GM12878 (cell line): ENCODE results near the gene CACNA2D1. TPM values are rescaled to one million over a fixed set of nuclear protein-coding genes. Genes with fewer than 3 reads are reported as not detected.

ENCODE experiments used
- ASH2L ChIP-seq: fragments of 300-600, 200-600 bp; sonication (generic); IDR thresholded peaks from 2 replicates; pipeline ENCODE4 v1.6.1; 2017; ENCODE audit warnings: low read depth, mild to moderate bottlenecking, borderline replicate concordance
- ATF2 ChIP-seq: IDR thresholded peaks from 2 replicates; pipeline ENCODE4 v1.6.1; 2012; ENCODE audit warnings: low read length, inconsistent platforms
- ATF3 ChIP-seq: IDR thresholded peaks from 2 replicates; pipeline ENCODE4 v1.6.1; 2011; ENCODE audit warnings: low read depth, mild to moderate bottlenecking, low read length, moderate library complexity, borderline replicate concordance; ENCODE audit errors: extremely low read depth
- BACH1 ChIP-seq: fragments of 450-650 bp; IDR thresholded peaks from 2 replicates; pipeline ENCODE4 v1.6.1; 2017; ENCODE audit warnings: mild to moderate bottlenecking, borderline replicate concordance
- BMI1 ChIP-seq: fragments of 450-650 bp; IDR thresholded peaks from 2 replicates; pipeline ENCODE4 v1.6.1; 2016; ENCODE audit warnings: mild to moderate bottlenecking, moderate library complexity, borderline replicate concordance
- BRCA1 ChIP-seq: IDR thresholded peaks from 2 replicates; pipeline ENCODE4 v1.6.1; 2011; ENCODE audit warnings: low read depth, low read length, improper control_type of control experiment
- CTCF ChIP-seq, 3 experiments: IDR thresholded peaks in 2 of 3; conservative IDR thresholded peaks in 1 of 3; 2 replicates each; pipeline ENCODE4 v1.5.1; 2011; ENCODE audit warnings: low read depth in 3 of 3, low read length in 3 of 3, mild to moderate bottlenecking in 3 of 3, control low read depth in 2 of 3, moderate library complexity in 2 of 3, inconsistent platforms in 1 of 3, mixed read lengths in 1 of 3; ENCODE audit not compliant: control insufficient read depth in 2 of 3, insufficient read depth in 1 of 3; ENCODE audit errors: extremely low read depth in 1 of 3
- E2F4 ChIP-seq: IDR thresholded peaks from 2 replicates; pipeline ENCODE4 v1.6.1; 2012; ENCODE audit warnings: low read depth, low read length, improper control_type of control experiment
- ESRRA ChIP-seq: IDR thresholded peaks from 2 replicates; pipeline ENCODE4 v1.6.1; 2012; ENCODE audit warnings: mild to moderate bottlenecking, low read length, improper control_type of control experiment
- EZH2 ChIP-seq: IDR thresholded peaks from 2 replicates; pipeline ENCODE4 v1.6.1; 2012; ENCODE audit warnings: low read depth, mild to moderate bottlenecking, control low read depth, inconsistent platforms, low read length, borderline replicate concordance; ENCODE audit not compliant: control insufficient read depth
- MEF2A ChIP-seq: IDR thresholded peaks from 2 replicates; pipeline ENCODE4 v1.6.1; 2011; ENCODE audit warnings: low read depth, mild to moderate bottlenecking, low read length, moderate library complexity; ENCODE audit not compliant: insufficient read depth
- MEF2B ChIP-seq: fragments of 450-650 bp; IDR thresholded peaks from 2 replicates; pipeline ENCODE4 v1.6.1; 2018; ENCODE audit warnings: mild to moderate bottlenecking, moderate library complexity; ENCODE audit not compliant: partially characterized antibody, poor library complexity, severe bottlenecking
- NFYA ChIP-seq: IDR thresholded peaks from 2 replicates; pipeline ENCODE4 v1.6.1; 2011; ENCODE audit warnings: low read depth, mild to moderate bottlenecking, low read length, improper control_type of control experiment, borderline replicate concordance
- NR2F1 ChIP-seq: fragments of 450-650 bp; conservative IDR thresholded peaks from 2 replicates; pipeline ENCODE4 v1.6.1; 2017; ENCODE audit warnings: mild to moderate bottlenecking
- PAX8 ChIP-seq: fragments of 450-650 bp; IDR thresholded peaks from 2 replicates; pipeline ENCODE4 v1.6.1; 2017; ENCODE audit warnings: mild to moderate bottlenecking, moderate library complexity
- PML ChIP-seq: IDR thresholded peaks from 2 replicates; pipeline ENCODE4 v1.6.1; 2012; ENCODE audit warnings: low read length, inconsistent platforms
- POLR2AphosphoS2 ChIP-seq: IDR thresholded peaks from 2 replicates; pipeline ENCODE4 v1.6.1; 2011; ENCODE audit warnings: low read depth, mild to moderate bottlenecking, low read length, improper control_type of control experiment, moderate library complexity
- USF1 ChIP-seq: IDR thresholded peaks from 2 replicates; pipeline ENCODE4 v1.6.1; 2011; ENCODE audit warnings: borderline replicate concordance, low read depth, mild to moderate bottlenecking, moderate library complexity, mixed read lengths, low read length; ENCODE audit not compliant: insufficient read depth; ENCODE audit errors: extremely low read length
- WRNIP1 ChIP-seq: IDR thresholded peaks from 2 replicates; pipeline ENCODE4 v1.6.1; 2011; ENCODE audit warnings: low read depth, low read length, improper control_type of control experiment, borderline replicate concordance
- ZNF687 ChIP-seq: fragments of 450-650 bp; IDR thresholded peaks from 2 replicates; pipeline ENCODE4 v1.6.1; 2017; ENCODE audit warnings: mild to moderate bottlenecking, moderate library complexity
- polyA plus RNA-seq, 11 experiments: library from polyadenylated mRNA; depleted of rRNA in 4 of 11; unstranded in 6 of 11; stranded (reverse) in 5 of 11; fragments of >200 nt; fragmentation: Nextera tagmentation in 4 of 11; fragmentation: Illumina TruSeq in 1 of 11; extraction: Ambion mirVana in 4 of 11; extraction: Trizol in 1 of 11; gene quantifications; 1 replicate in 1 of 11; 2 replicates in 10 of 11; pipeline versions ENCODE4 v1.2.1 to v1.2.3, GENCODE V29; 2011 to 2016; ENCODE audit warnings: inconsistent platforms in 2 of 11, missing spikeins in 2 of 11, low read depth in 1 of 11
- total RNA-seq, 4 experiments: library from RNA; depleted of rRNA in 3 of 4; stranded (reverse); fragments of >200 nt in 3 of 4; fragmentation: Illumina TruSeq in 1 of 4; extraction: Trizol in 1 of 4; gene quantifications; 2 replicates each; pipeline versions ENCODE4 v1.2.1 to v1.2.3, GENCODE V29; 2013 to 2021

CACNA2D1 gene
- total and polyA plus RNA-seq, 10 of the 15 experiments (the other 5 are each of a cell fraction or from before 2014, with no cell fraction given): 0.14 to 14.8 (median 0.97) TPM

- TF ChIP-seq ATF3 (no peak), MEF2A (no peak), BACH1 (no peak), BRCA1 (no peak), PML (no peak), WRNIP1 (no peak), USF1 (no peak), MEF2B (peak; percentile 32), ATF2 (no peak), ESRRA (no peak), POLR2AphosphoS2 (no peak), NFYA (no peak), E2F4 (no peak), NR2F1 (peak; percentile 65), CTCF (IDR thresholded peaks at IDR 0.05 in 2 of 3, conservative IDR thresholded peaks at IDR 0.05 in 1 of 3; ENCODE audit: control insufficient read depth in 2 of 3, extremely low read depth in 1 of 3, insufficient read depth in 1 of 3, low read depth in 3 of 3, low read length in 3 of 3) (no peak), EZH2 (no peak), PAX8 (no peak), ASH2L (no peak), BMI1 (no peak), ZNF687 (no peak)
Measured at GRCh38 chr7:82049891-82050533, 393.6 kb downstream of the CACNA2D1 start (continued).
